ENCODE data around the gene CYTL1. TPM values are rescaled to one million over a fixed set of nuclear protein-coding genes. Genes with fewer than 3 reads are reported as not detected.
A peak's percentile ranks its signal among the peaks of the same experiment; 100 is the strongest.

The CYTL1 gene
- total RNA-seq, 4 donors from 2014 or later, result 0.79 to 1.8 TPM; not detected in 2

- WGBS, 2 donors (ENCODE audit: low coverage in 1 of 2), result 45 to 50% methylated on average over 5 of the region's 5 CpGs
- in situ Hi-C loops (cut with MboI; ENCODE audit: low pct_ligation_motif_present in 1 of 4, low pct_unique_long_range_greater_than_20kb in 1 of 4, low sequenced_read_pairs in 3 of 4) (no loop called here), intact Hi-C loops (cut with DNase I; ENCODE audit: low total_unique reads) (no loop called here)
- peaks cover 18% of the 10 kb centered on the region for H3K27me3 ChIP-seq
- no peak for DNase-seq
- H3K4me1 ChIP-seq, result peaks cover 0 to 6% (median 5%) of the 10 kb centered on the region in 4 donors
- no peaks in the 10 kb centered on the region for H3K9me3 ChIP-seq
- H3K27ac ChIP-seq, result no peak overlapping the region
- no peak overlapping the region for H3K4me3 ChIP-seq
- no peaks in the 10 kb centered on the region for H3K36me3 ChIP-seq
- TF ChIP-seq POLR2A (IDR thresholded peaks at IDR 0.05), result no peak
- no peak for TF ChIP-seq POLR2AphosphoS5 (IDR thresholded peaks at IDR 0.05)
- TF ChIP-seq EP300 (IDR thresholded peaks at IDR 0.05; ENCODE audit: low read depth), result no peak
- TF ChIP-seq, protein P1, sequence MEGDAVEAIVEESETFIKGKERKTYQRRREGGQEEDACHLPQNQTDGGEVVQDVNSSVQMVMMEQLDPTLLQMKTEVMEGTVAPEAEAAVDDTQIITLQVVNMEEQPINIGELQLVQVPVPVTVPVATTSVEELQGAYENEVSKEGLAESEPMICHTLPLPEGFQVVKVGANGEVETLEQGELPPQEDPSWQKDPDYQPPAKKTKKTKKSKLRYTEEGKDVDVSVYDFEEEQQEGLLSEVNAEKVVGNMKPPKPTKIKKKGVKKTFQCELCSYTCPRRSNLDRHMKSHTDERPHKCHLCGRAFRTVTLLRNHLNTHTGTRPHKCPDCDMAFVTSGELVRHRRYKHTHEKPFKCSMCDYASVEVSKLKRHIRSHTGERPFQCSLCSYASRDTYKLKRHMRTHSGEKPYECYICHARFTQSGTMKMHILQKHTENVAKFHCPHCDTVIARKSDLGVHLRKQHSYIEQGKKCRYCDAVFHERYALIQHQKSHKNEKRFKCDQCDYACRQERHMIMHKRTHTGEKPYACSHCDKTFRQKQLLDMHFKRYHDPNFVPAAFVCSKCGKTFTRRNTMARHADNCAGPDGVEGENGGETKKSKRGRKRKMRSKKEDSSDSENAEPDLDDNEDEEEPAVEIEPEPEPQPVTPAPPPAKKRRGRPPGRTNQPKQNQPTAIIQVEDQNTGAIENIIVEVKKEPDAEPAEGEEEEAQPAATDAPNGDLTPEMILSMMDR (IDR thresholded peaks at IDR 0.05), result no peak
Measured at GRCh38 chr4:5054532-5054931, 35.3 kb upstream of the CYTL1 start.

- intact Hi-C loops (cut with DNase I; ENCODE audit: low total_unique reads), result no loop called here
- Histone ChIP-seq H3K27ac (no peak overlapping the region), H3K27me3 (peaks cover 18% of the 10 kb centered on the region), H3K4me3 (no peak overlapping the region), H3K36me3 (no peaks in the 10 kb centered on the region), H3K4me1 (peaks cover 0 to 6% (median 5%) of the 10 kb centered on the region in 4 donors), H3K9me3 (no peaks in the 10 kb centered on the region)
- no peak for DNase-seq
- in situ Hi-C loops (cut with MboI; ENCODE audit: low pct_ligation_motif_present in 1 of 4, low pct_unique_long_range_greater_than_20kb in 1 of 4, low sequenced_read_pairs in 3 of 4), result no loop called here
- TF ChIP-seq, protein P1 (IDR thresholded peaks at IDR 0.05), result no peak
- TF ChIP-seq POLR2AphosphoS5 (IDR thresholded peaks at IDR 0.05), result no peak
- TF ChIP-seq POLR2A (IDR thresholded peaks at IDR 0.05), result no peak
- no peak for TF ChIP-seq EP300 (IDR thresholded peaks at IDR 0.05; ENCODE audit: low read depth)
- WGBS, 2 donors (ENCODE audit: low coverage in 1 of 2), result 69% methylated on average over 6 of the region's 6 CpGs; no CpG with 5 or more reads in 1 of the 2 donors
Measured at GRCh38 chr4:5052726-5053425, 33.6 kb upstream of the CYTL1 start.

- Histone ChIP-seq H3K4me1 (peaks cover 0 to 6% (median 5%) of the 10 kb centered on the region in 4 donors), H3K9me3 (no peaks in the 10 kb centered on the region), H3K27ac (peak overlapping the region in 1 of 4 donors; percentile 11), H3K36me3 (no peaks in the 10 kb centered on the region), H3K4me3 (peak overlapping the region in 3 of 4 donors; percentile 29 to 49 (median 43)), H3K27me3 (peaks cover 18% of the 10 kb centered on the region)
- no peak for DNase-seq
- intact Hi-C loops (cut with DNase I; ENCODE audit: low total_unique reads), result no loop called here
- WGBS, 2 donors (ENCODE audit: low coverage in 1 of 2), result 34% methylated on average over 18 of the region's 18 CpGs; no CpG with 5 or more reads in 1 of the 2 donors
- in situ Hi-C loops (cut with MboI; ENCODE audit: low pct_ligation_motif_present in 1 of 4, low pct_unique_long_range_greater_than_20kb in 1 of 4, low sequenced_read_pairs in 3 of 4), result no loop called here
- TF ChIP-seq, protein P1 (IDR thresholded peaks at IDR 0.05), result no peak
Measured at GRCh38 chr4:5052204-5052702, 33.0 kb upstream of the CYTL1 start.

GRCh38 chr4:5051278-5052203 is 32.3 kb upstream of the CYTL1 start, which contains the start of gene STK32B:
Gene STK32B (plus strand): TSS chr4:5051480.
- intact Hi-C loops (cut with DNase I; ENCODE audit: low total_unique reads), result no loop called here

More at GRCh38 chr4:5051278-5052203, 32.3 kb upstream of the CYTL1 start, which contains the start of gene STK32B:
- Histone ChIP-seq H3K4me3 (peak within 1 kb of the TSS; percentile 29 to 53 (median 46)), H3K9me3 (no peaks in the 10 kb centered on the region), H3K27ac (peak within 1 kb of the TSS in 2 of 4 donors; percentile 1 to 11), H3K4me1 (peaks cover 0 to 6% (median 5%) of the 10 kb centered on the region in 4 donors), H3K36me3 (no peaks in the 10 kb centered on the region), H3K27me3 (peaks cover 18% of the 10 kb centered on the region)
- WGBS, 2 donors (ENCODE audit: low coverage in 1 of 2), result 13% methylated on average over 83 of the region's 103 CpGs; no CpG with 5 or more reads in 1 of the 2 donors
- peak; percentile 28 for DNase-seq
- no peak for TF ChIP-seq POLR2A (IDR thresholded peaks at IDR 0.05)
- in situ Hi-C loops (cut with MboI; ENCODE audit: low pct_ligation_motif_present in 1 of 4, low pct_unique_long_range_greater_than_20kb in 1 of 4, low sequenced_read_pairs in 3 of 4), result no loop called here
